T-helper 1 cell treated with Interleukin-12 subunit alpha and Interleukin-12 subunit beta and Interleukin-4 antibody, amounts not matched to agents 30 μg/mL and 1 μg/mL, for 36 hours (primary cell): ENCODE data around the gene FGFBP1.

Experiments used
- H3K27ac Mint-ChIP-seq: one replicate; pipeline ENCODE4 v1.8.0; 2021; ENCODE audit warnings: mild to moderate bottlenecking, mixed read lengths
- H3K27me3 Mint-ChIP-seq: one replicate; pipeline ENCODE4 v1.8.0; 2021; ENCODE audit warnings: low read depth, mixed read lengths
- H3K36me3 Mint-ChIP-seq: one replicate; pipeline ENCODE4 v1.8.0; 2021; ENCODE audit warnings: low read depth, mixed read lengths
- H3K4me1 Mint-ChIP-seq: one replicate; pipeline ENCODE4 v1.8.0; 2021; ENCODE audit warnings: low read depth, mixed read lengths
- H3K4me3 Mint-ChIP-seq: one replicate; pipeline ENCODE4 v1.8.0; 2021; ENCODE audit warnings: mild to moderate bottlenecking, moderate library complexity, mixed read lengths
- H3K9me3 Mint-ChIP-seq: one replicate; pipeline ENCODE4 v1.8.0; 2021; ENCODE audit warnings: mixed read lengths

The FGFBP1 gene

GRCh38 chr4:15958562-15958961, 20.0 kb upstream of the FGFBP1 start:
- Mint-ChIP-seq H3K4me1 (peaks cover 11% of the 10 kb centered on the region), H3K4me3 (no peak overlapping the region), H3K27me3 (peaks cover 13% of the 10 kb centered on the region), H3K27ac (no peak overlapping the region), H3K9me3 (no peaks in the 10 kb centered on the region), H3K36me3 (no peaks in the 10 kb centered on the region)

GRCh38 chr4:15956179-15956850, 17.8 kb upstream of the FGFBP1 start:
- Mint-ChIP-seq H3K4me3 (no peak overlapping the region), H3K36me3 (no peaks in the 10 kb centered on the region), H3K9me3 (no peaks in the 10 kb centered on the region), H3K4me1 (peaks cover 1% of the 10 kb centered on the region), H3K27me3 (peaks cover 13% of the 10 kb centered on the region), H3K27ac (no peak overlapping the region)

GRCh38 chr4:15955670-15956069, 17.1 kb upstream of the FGFBP1 start:
- H3K27me3 Mint-ChIP-seq = peaks cover 13% of the 10 kb centered on the region
- no peak overlapping the region for H3K27ac Mint-ChIP-seq
- H3K9me3 Mint-ChIP-seq = no peaks in the 10 kb centered on the region
- no peaks in the 10 kb centered on the region for H3K4me1 Mint-ChIP-seq
- no peaks in the 10 kb centered on the region for H3K36me3 Mint-ChIP-seq
- H3K4me3 Mint-ChIP-seq = no peak overlapping the region

GRCh38 chr4:15953625-15954024, 15.1 kb upstream of the FGFBP1 start:
- no peak overlapping the region for H3K4me3 Mint-ChIP-seq
- no peak overlapping the region for H3K27ac Mint-ChIP-seq
- H3K36me3 Mint-ChIP-seq = no peaks in the 10 kb centered on the region
- peaks cover 10% of the 10 kb centered on the region for H3K27me3 Mint-ChIP-seq
- no peaks in the 10 kb centered on the region for H3K9me3 Mint-ChIP-seq
- H3K4me1 Mint-ChIP-seq = no peaks in the 10 kb centered on the region

GRCh38 chr4:15951781-15952180, 13.2 kb upstream of the FGFBP1 start:
- no peak overlapping the region for H3K27ac Mint-ChIP-seq
- H3K4me1 Mint-ChIP-seq = no peaks in the 10 kb centered on the region
- peaks cover 10% of the 10 kb centered on the region for H3K27me3 Mint-ChIP-seq
- no peak overlapping the region for H3K4me3 Mint-ChIP-seq
- no peaks in the 10 kb centered on the region for H3K9me3 Mint-ChIP-seq
- H3K36me3 Mint-ChIP-seq = no peaks in the 10 kb centered on the region

- H3K9me3 Mint-ChIP-seq = no peaks in the 10 kb centered on the region
- H3K27me3 Mint-ChIP-seq = no peaks in the 10 kb centered on the region
- no peak overlapping the region for H3K4me3 Mint-ChIP-seq
- H3K27ac Mint-ChIP-seq = no peak overlapping the region
- no peaks in the 10 kb centered on the region for H3K4me1 Mint-ChIP-seq
- H3K36me3 Mint-ChIP-seq = no peaks in the 10 kb centered on the region
These were observed 10.3 kb upstream of the FGFBP1 start for GRCh38 chr4:15948826-15949225.

GRCh38 chr4:15947684-15948083, 9.1 kb upstream of the FGFBP1 start:
- no peaks in the 10 kb centered on the region for H3K4me1 Mint-ChIP-seq
- H3K27ac Mint-ChIP-seq = no peak overlapping the region
- H3K36me3 Mint-ChIP-seq = no peaks in the 10 kb centered on the region
- H3K4me3 Mint-ChIP-seq = no peak overlapping the region
- no peaks in the 10 kb centered on the region for H3K9me3 Mint-ChIP-seq
- H3K27me3 Mint-ChIP-seq = no peaks in the 10 kb centered on the region

- Mint-ChIP-seq H3K4me1 (no peaks in the 10 kb centered on the region), H3K36me3 (no peaks in the 10 kb centered on the region), H3K4me3 (no peak overlapping the region), H3K9me3 (no peaks in the 10 kb centered on the region), H3K27me3 (peaks cover 5% of the 10 kb centered on the region), H3K27ac (no peak overlapping the region)
These were observed 7.0 kb upstream of the FGFBP1 start for GRCh38 chr4:15945516-15945915.

GRCh38 chr4:15944895-15945294, 6.4 kb upstream of the FGFBP1 start:
- Mint-ChIP-seq H3K4me3 (no peak overlapping the region), H3K4me1 (no peaks in the 10 kb centered on the region), H3K9me3 (no peaks in the 10 kb centered on the region), H3K36me3 (no peaks in the 10 kb centered on the region), H3K27ac (no peak overlapping the region), H3K27me3 (peaks cover 9% of the 10 kb centered on the region)

GRCh38 chr4:15942283-15942682, 3.7 kb upstream of the FGFBP1 start:
- Mint-ChIP-seq H3K27me3 (peaks cover 18% of the 10 kb centered on the region), H3K27ac (no peak overlapping the region), H3K4me3 (no peak overlapping the region), H3K9me3 (no peaks in the 10 kb centered on the region), H3K4me1 (no peaks in the 10 kb centered on the region), H3K36me3 (no peaks in the 10 kb centered on the region)

- Mint-ChIP-seq H3K4me3 (no peak overlapping the region), H3K27me3 (peaks cover 25% of the 10 kb centered on the region), H3K27ac (no peak overlapping the region), H3K4me1 (no peaks in the 10 kb centered on the region), H3K9me3 (no peaks in the 10 kb centered on the region), H3K36me3 (no peaks in the 10 kb centered on the region)
These were observed 358 bp downstream of the FGFBP1 start for GRCh38 chr4:15938182-15938581.

- no peaks in the 10 kb centered on the region for H3K9me3 Mint-ChIP-seq
- no peak overlapping the region for H3K4me3 Mint-ChIP-seq
- no peak overlapping the region for H3K27ac Mint-ChIP-seq
- H3K4me1 Mint-ChIP-seq = no peaks in the 10 kb centered on the region
- H3K27me3 Mint-ChIP-seq = peaks cover 25% of the 10 kb centered on the region
- H3K36me3 Mint-ChIP-seq = no peaks in the 10 kb centered on the region
These were observed 2.0 kb downstream of the FGFBP1 start for GRCh38 chr4:15936495-15936894.

GRCh38 chr4:15935504-15936402, 2.8 kb downstream of the FGFBP1 start:
- H3K27me3 Mint-ChIP-seq = peaks cover 28% of the 10 kb centered on the region
- H3K9me3 Mint-ChIP-seq = no peaks in the 10 kb centered on the region
- H3K36me3 Mint-ChIP-seq = no peaks in the 10 kb centered on the region
- H3K4me1 Mint-ChIP-seq = no peaks in the 10 kb centered on the region
- no peak overlapping the region for H3K27ac Mint-ChIP-seq
- no peak overlapping the region for H3K4me3 Mint-ChIP-seq

- no peaks in the 10 kb centered on the region for H3K36me3 Mint-ChIP-seq
- no peak overlapping the region for H3K4me3 Mint-ChIP-seq
- H3K4me1 Mint-ChIP-seq = no peaks in the 10 kb centered on the region
- H3K27ac Mint-ChIP-seq = no peak overlapping the region
- H3K9me3 Mint-ChIP-seq = no peaks in the 10 kb centered on the region
- peaks cover 26% of the 10 kb centered on the region for H3K27me3 Mint-ChIP-seq
These were observed 4.3 kb downstream of the FGFBP1 start for GRCh38 chr4:15934259-15934658.
